A549 (cell line): ENCODE measurements around the gene CLMN. TPM values are rescaled to one million over a fixed set of nuclear protein-coding genes. Genes with fewer than 3 reads are reported as not detected.
A peak's percentile ranks its signal among the peaks of the same experiment; 100 is the strongest.

ENCODE experiments used
- ATAC-seq, 2 experiments: fragments of 200-7000 bp in 1 of 2; fragments of >200 bp in 1 of 2; cut with Nextera tagmentation in 1 of 2; cut with Tn5 transposase in 1 of 2; 3 replicates each; pipeline versions ENCODE4 v1.8.0 to v1.9.1; 2018 to 2020; ENCODE audit warnings: mild to moderate bottlenecking in 1 of 2, moderate library complexity in 1 of 2
- CTCF ChIA-PET: fragments of 300-600 bp; sonication (Branson Sonifier 250); formaldehyde crosslinking; extraction: SDS; loops from one replicate; lab custom pipeline; 2021; ENCODE audit warnings: antibody characterized with exemption, inconsistent platforms; lab: Yijun Ruan, JAX
- POLR2A ChIA-PET: fragments of 350-600 bp; formaldehyde crosslinking; extraction: SDS; loops from one replicate; lab custom pipeline; 2021; ENCODE audit warnings: antibody characterized with exemption, inconsistent platforms; lab: Yijun Ruan, JAX
- DNase-seq, 2 experiments: peaks; one replicate each; pipeline versions ENCODE4 v3.0.0 to v3.0.0-alpha.2; 2011 to 2016; ENCODE audit warnings: low read depth in 1 of 2, low spot score in 1 of 2
- FAIRE-seq: peaks from 2 replicates; lab custom pipeline; 2011; peaks lifted over from hg19 to GRCh38; lab: Jason Lieb, UNC
- H3K27ac ChIP-seq, 2 experiments: fragments of >200 bp; sonication (Bioruptor Twin); formaldehyde crosslinking; 3 replicates each; pipeline ENCODE4 v1.5.1; 2016 to 2017
- H3K4me1 ChIP-seq: fragments of >200 bp; sonication (Bioruptor Twin); formaldehyde crosslinking; 3 replicates; pipeline ENCODE4 v1.6.1; 2016
- H3K4me2 ChIP-seq: fragments of >200 bp; sonication (Bioruptor Twin); formaldehyde crosslinking; 3 replicates; pipeline ENCODE4 v1.6.1; 2016
- H3K4me3 ChIP-seq: fragments of >200 bp; sonication (Bioruptor Twin); formaldehyde crosslinking; 3 replicates; pipeline ENCODE4 v1.5.1; 2016
- H3K9me3 ChIP-seq: fragments of >200 bp; sonication (Bioruptor Twin); formaldehyde crosslinking; 3 replicates; pipeline ENCODE4 v1.6.1; 2016
- BHLHE40 ChIP-seq: IDR thresholded peaks from 2 replicates; pipeline ENCODE4 v1.6.1; 2012; ENCODE audit warnings: low read depth, low read length, inconsistent platforms
- CEBPB ChIP-seq, 2 experiments: fragments of >200 bp in 1 of 2; sonication (Bioruptor Twin) in 1 of 2; formaldehyde crosslinking in 1 of 2; IDR thresholded peaks; 2 replicates each; pipeline ENCODE4 v1.6.1; 2012 to 2016
- CHD4 ChIP-seq: fragments of 200-600 bp; sonication (generic); IDR thresholded peaks from 2 replicates; pipeline ENCODE4 v1.6.1; 2016; ENCODE audit warnings: antibody characterized with exemption, mild to moderate bottlenecking, borderline replicate concordance
- EHF ChIP-seq: fragments of 250-450 bp; sonication (Bioruptor Pico); IDR thresholded peaks from 2 replicates; pipeline ENCODE4 v1.5.0; 2020; ENCODE audit warnings: mild to moderate bottlenecking
- ELK1 ChIP-seq: fragments of 150-350 bp; IDR thresholded peaks from 2 replicates; pipeline ENCODE4 v1.6.1; 2014; ENCODE audit warnings: low read depth, mild to moderate bottlenecking, low read length
- FOXS1 ChIP-seq: fragments of 250-450 bp; sonication (Bioruptor Pico); IDR thresholded peaks from 2 replicates; pipeline ENCODE4 v1.5.0; 2020; ENCODE audit warnings: mild to moderate bottlenecking, moderate library complexity
- GATA3 ChIP-seq: IDR thresholded peaks from 2 replicates; pipeline ENCODE4 v1.6.1; 2012; ENCODE audit warnings: borderline replicate concordance
- HDAC2 ChIP-seq: fragments of 200-600 bp; sonication (generic); IDR thresholded peaks from 2 replicates; pipeline ENCODE4 v1.6.1; 2016
- HES2 ChIP-seq: fragments of >200 bp; sonication (Bioruptor Twin); formaldehyde crosslinking; IDR thresholded peaks from 2 replicates; pipeline ENCODE4 v1.6.1; 2016
- HEYL ChIP-seq: fragments of 250-450 bp; sonication (Bioruptor Pico); IDR thresholded peaks from 2 replicates; pipeline ENCODE4 v1.8.0; 2021; ENCODE audit warnings: mild to moderate bottlenecking, moderate library complexity
- HOXB13 ChIP-seq: fragments of 250-450 bp; sonication (Bioruptor Pico); IDR thresholded peaks from 2 replicates; pipeline ENCODE4 v1.5.0; 2020; ENCODE audit warnings: low read depth, mild to moderate bottlenecking, moderate library complexity
- HOXB5 ChIP-seq: fragments of 250-450 bp; sonication (Bioruptor Pico); IDR thresholded peaks from 2 replicates; pipeline ENCODE4 v1.5.0; 2020; ENCODE audit warnings: mild to moderate bottlenecking, moderate library complexity
- JUN ChIP-seq, 2 experiments: fragments of >200 bp; sonication (Bioruptor Twin); formaldehyde crosslinking; IDR thresholded peaks; 2 replicates in 1 of 2; 3 replicates in 1 of 2; pipeline ENCODE4 v1.6.1; 2016 to 2017
- KDM5A ChIP-seq: fragments of 200-600 bp; sonication (generic); IDR thresholded peaks from 2 replicates; pipeline ENCODE4 v1.6.1; 2016; ENCODE audit warnings: antibody characterized with exemption, mild to moderate bottlenecking
- MAFK ChIP-seq: fragments of 450-650 bp; IDR thresholded peaks from 2 replicates; pipeline ENCODE4 v1.6.1; 2014; ENCODE audit not compliant: partially characterized antibody
- MYC ChIP-seq: IDR thresholded peaks from 2 replicates; pipeline ENCODE4 v1.6.1; 2012; ENCODE audit warnings: mild to moderate bottlenecking, inconsistent platforms, low read length, improper control_type of control experiment, borderline replicate concordance
- NFE2L2 ChIP-seq: fragments of 150-350 bp; conservative IDR thresholded peaks from 2 replicates; pipeline ENCODE4 v1.6.1; 2014; ENCODE audit warnings: low read length
- NR3C1 ChIP-seq: fragments of >200 bp; sonication (Bioruptor Twin); formaldehyde crosslinking; IDR thresholded peaks from 3 replicates; pipeline ENCODE4 v1.6.1; 2017
- PHF8 ChIP-seq: fragments of 200-600 bp; sonication (generic); IDR thresholded peaks from 2 replicates; pipeline ENCODE4 v1.6.1; 2016; ENCODE audit warnings: low read depth, mild to moderate bottlenecking, antibody characterized with exemption, moderate library complexity, borderline replicate concordance
- RFX5 ChIP-seq: fragments of 450-650 bp; IDR thresholded peaks from 2 replicates; pipeline ENCODE4 v1.7.1; 2014; ENCODE audit warnings: antibody characterized with exemption, mild to moderate bottlenecking, moderate library complexity
- RNF2 ChIP-seq: fragments of 200-600 bp; sonication (generic); IDR thresholded peaks from 2 replicates; pipeline ENCODE4 v1.6.1; 2016; ENCODE audit warnings: low read depth, mild to moderate bottlenecking, antibody characterized with exemption, moderate library complexity, borderline replicate concordance
- ZC3H11A ChIP-seq: fragments of 450-650 bp; IDR thresholded peaks from 2 replicates; pipeline ENCODE4 v1.6.1; 2014; ENCODE audit warnings: antibody characterized with exemption, mild to moderate bottlenecking
- ZSCAN20 ChIP-seq: fragments of 250-450 bp; sonication (Bioruptor Pico); IDR thresholded peaks from 2 replicates; pipeline ENCODE4 v1.8.0; 2022; ENCODE audit warnings: mild to moderate bottlenecking, moderate library complexity
- WGBS: methylation state at CpG from one replicate; pipeline ENCODE4 v1.1.6; 2017; ENCODE audit errors: missing lambda C conversion rate; 5-methylcytosine and 5-hydroxymethylcytosine counted together
- polyA plus RNA-seq, 4 experiments: library from polyadenylated mRNA; depleted of rRNA in 3 of 4; stranded (reverse); fragments of >200 nt; fragmentation: RNase III in 1 of 4; extraction: RNeasy Plus Mini Kit Qiagen cat#74134 plus additional on column Dnase treatment in 1 of 4; gene quantifications; 2 replicates in 3 of 4; 3 replicates in 1 of 4; pipeline ENCODE4 v1.2.3, GENCODE V29; 2011 to 2017
- TF ChIP-seq, protein P1 (sequence below): fragments of 250-450 bp; sonication (Bioruptor Pico); IDR thresholded peaks from 2 replicates; pipeline ENCODE4 v1.5.0; 2021; ENCODE audit warnings: mild to moderate bottlenecking, moderate library complexity, borderline replicate concordance
- TF ChIP-seq, protein P2 (sequence below): IDR thresholded peaks from 2 replicates; pipeline ENCODE4 v1.6.1; 2012; ENCODE audit warnings: low read depth, borderline replicate concordance

Gene CLMN
- polyA plus RNA-seq, 2 of the 4 experiments (the other 2 are of a cell fraction): 2.9 to 10.6 TPM

GRCh38 chr14:95270203-95270602, 49.5 kb downstream of the CLMN start:
- TF ChIP-seq HOXB13 (CRISPR knock-in tag): no peak
- TF ChIP-seq RNF2: no peak
- no peak for TF ChIP-seq GATA3
- TF ChIP-seq HEYL (CRISPR knock-in tag): no peak
- Histone ChIP-seq H3K4me1 (peaks cover 19% of the 10 kb centered on the region), H3K9me3 (peaks cover 5% of the 10 kb centered on the region; the same call in 1 of the 3 replicates), H3K27ac (peak overlapping the region in 1 of 2 experiments; percentile 64; a peak in 4 of 6 replicates), H3K4me2 (no peak overlapping the region), H3K4me3 (no peak overlapping the region)
- ChIA-PET CTCF (interaction anchor here (1.1 kb wide), 1 partner anchor 91 kb away, joined by 3 read pairs; no protein-coding TSS in a partner anchor), POLR2A (no interaction called here)
- FAIRE-seq (no peak), ATAC-seq (no peak), DNase-seq (no peak)
- WGBS: 70% methylated on average over 2 of the region's 2 CpGs

- Histone ChIP-seq H3K4me1 (peaks cover 26% of the 10 kb centered on the region), H3K4me2 (no peak overlapping the region), H3K4me3 (no peak overlapping the region), H3K9me3 (peaks cover 5% of the 10 kb centered on the region; the same call in 1 of the 3 replicates), H3K27ac (peak overlapping the region in 1 of 2 experiments; percentile 64; a peak in 3 of 6 replicates)
- no peak for TF ChIP-seq NR3C1
- TF ChIP-seq ZC3H11A: no peak
- TF ChIP-seq HOXB5 (CRISPR knock-in tag): no peak
- TF ChIP-seq CHD4: no peak
- ChIA-PET POLR2A (no interaction called here), CTCF (interaction anchor here (1.1 kb wide), 1 partner anchor 92 kb away, joined by 3 read pairs; no protein-coding TSS in a partner anchor)
- DNase-seq (no peak), FAIRE-seq (no peak), ATAC-seq (no peak)
- 100% methylated on average over 2 of the region's 2 CpGs for WGBS
These were observed 50.2 kb downstream of the CLMN start for GRCh38 chr14:95269493-95269892.

DNA sequence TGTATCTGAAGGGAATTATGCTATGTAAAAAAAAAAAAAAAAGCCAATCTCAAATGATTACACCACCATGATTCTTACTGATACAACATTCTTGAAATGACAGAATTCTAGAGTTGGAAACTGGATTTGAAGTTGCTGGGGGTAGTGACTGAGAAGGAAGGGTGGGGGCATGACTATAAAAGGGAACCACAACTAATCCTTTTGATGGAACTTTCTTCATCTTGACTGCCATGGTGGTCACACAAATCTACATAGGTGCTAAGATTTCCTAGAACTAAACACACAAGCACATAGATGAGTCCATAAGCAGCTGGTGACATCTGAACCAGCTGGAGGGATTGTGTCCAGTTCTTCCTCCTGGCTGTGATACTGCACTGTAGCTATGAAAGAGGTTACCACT, 51.4 kb downstream of the CLMN start:
- ATAC-seq (no peak), FAIRE-seq (no peak), DNase-seq (no peak)
- H3K4me1 ChIP-seq: peaks cover 28% of the 10 kb centered on the region
- TF ChIP-seq ZSCAN20: no peak
- TF ChIP-seq MAFK: no peak
- TF ChIP-seq PHF8: no peak
- TF ChIP-seq, protein P1, sequence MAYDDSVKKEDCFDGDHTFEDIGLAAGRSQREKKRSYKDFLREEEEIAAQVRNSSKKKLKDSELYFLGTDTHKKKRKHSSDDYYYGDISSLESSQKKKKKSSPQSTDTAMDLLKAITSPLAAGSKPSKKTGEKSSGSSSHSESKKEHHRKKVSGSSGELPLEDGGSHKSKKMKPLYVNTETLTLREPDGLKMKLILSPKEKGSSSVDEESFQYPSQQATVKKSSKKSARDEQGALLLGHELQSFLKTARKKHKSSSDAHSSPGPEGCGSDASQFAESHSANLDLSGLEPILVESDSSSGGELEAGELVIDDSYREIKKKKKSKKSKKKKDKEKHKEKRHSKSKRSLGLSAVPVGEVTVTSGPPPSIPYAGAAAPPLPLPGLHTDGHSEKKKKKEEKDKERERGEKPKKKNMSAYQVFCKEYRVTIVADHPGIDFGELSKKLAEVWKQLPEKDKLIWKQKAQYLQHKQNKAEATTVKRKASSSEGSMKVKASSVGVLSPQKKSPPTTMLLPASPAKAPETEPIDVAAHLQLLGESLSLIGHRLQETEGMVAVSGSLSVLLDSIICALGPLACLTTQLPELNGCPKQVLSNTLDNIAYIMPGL (CRISPR knock-in tag): no peak
- TF ChIP-seq HDAC2: no peak
- TF ChIP-seq KDM5A: no peak
- TF ChIP-seq, protein P2, sequence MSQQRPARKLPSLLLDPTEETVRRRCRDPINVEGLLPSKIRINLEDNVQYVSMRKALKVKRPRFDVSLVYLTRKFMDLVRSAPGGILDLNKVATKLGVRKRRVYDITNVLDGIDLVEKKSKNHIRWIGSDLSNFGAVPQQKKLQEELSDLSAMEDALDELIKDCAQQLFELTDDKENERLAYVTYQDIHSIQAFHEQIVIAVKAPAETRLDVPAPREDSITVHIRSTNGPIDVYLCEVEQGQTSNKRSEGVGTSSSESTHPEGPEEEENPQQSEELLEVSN: no peak
- no peak for TF ChIP-seq RFX5
- TF ChIP-seq BHLHE40: no peak
- no peak for TF ChIP-seq HEYL (CRISPR knock-in tag)
- H3K4me2 ChIP-seq: no peak overlapping the region
- ChIA-PET CTCF (no interaction called here), POLR2A (no interaction called here)
- H3K9me3 ChIP-seq: peaks cover 5% of the 10 kb centered on the region; the same call in 1 of the 3 replicates
- no peak overlapping the region for H3K4me3 ChIP-seq
- H3K27ac ChIP-seq: peak overlapping the region in 1 of 2 experiments; percentile 58; a peak in 2 of 6 replicates

GRCh38 chr14:95267306-95267705, 52.4 kb downstream of the CLMN start:
- H3K4me3 ChIP-seq: no peak overlapping the region
- POLR2A ChIA-PET: no interaction called here
- peaks cover 5% of the 10 kb centered on the region; the same call in 1 of the 3 replicates for H3K9me3 ChIP-seq
- DNase-seq: no peak
- 85% methylated on average over 4 of the region's 4 CpGs for WGBS
- no peak overlapping the region for H3K4me2 ChIP-seq
- no peak for ATAC-seq
- peaks cover 25% of the 10 kb centered on the region for H3K4me1 ChIP-seq
- FAIRE-seq: no peak
- H3K27ac ChIP-seq: peak overlapping the region; percentile 35 to 86; a peak in 3 of 6 replicates
- CTCF ChIA-PET: interaction anchor here (1.5 kb wide), 1 partner anchor 143 kb away, joined by 3 read pairs; no protein-coding TSS in a partner anchor
- no peak for TF ChIP-seq NFE2L2
- TF ChIP-seq ELK1: no peak
- no peak for TF ChIP-seq MAFK
- TF ChIP-seq MYC: no peak
- TF ChIP-seq FOXS1: no peak
- TF ChIP-seq, protein P1 (CRISPR knock-in tag): no peak
- TF ChIP-seq CEBPB (IDR thresholded peaks at IDR 0.05): no peak
- no peak for TF ChIP-seq HES2
- TF ChIP-seq EHF (CRISPR knock-in tag): no peak
- no peak for TF ChIP-seq JUN (IDR thresholded peaks at IDR 0.05)
